Upper lobe of left lung (tissue), 6 donors: ENCODE measurements around the gene IL6R. TPM values are rescaled to one million over a fixed set of nuclear protein-coding genes. Genes with fewer than 3 reads are reported as not detected.

Source experiments
- ATAC-seq, 2 donors: fragments of 200-7000 bp; cut with Tn5 transposase; one replicate each; pipeline ENCODE4 v1.9.1; 2022; ENCODE audit warnings: mild to moderate bottlenecking in 2 of 2, moderate library complexity in 2 of 2; ENCODE audit not compliant: low FRiP score in 2 of 2
- DNase-seq, 2 donors: peaks; one replicate each; pipeline ENCODE4 v3.0.0-alpha.2; 2019 to 2020
- H3K27ac ChIP-seq, 4 donors: fragments of 200-600 bp; sonication (generic); one replicate each; pipeline ENCODE4 v1.5.1; 2016 to 2019
- H3K27me3 ChIP-seq, 4 donors: fragments of 200-600 bp; sonication (generic); one replicate each; pipeline ENCODE4 v1.5.1; 2017 to 2019
- H3K36me3 ChIP-seq, 4 donors: fragments of 200-600 bp; sonication (generic); one replicate each; pipeline ENCODE4 v1.5.1; 2016 to 2019
- H3K4me1 ChIP-seq, 4 donors: fragments of 200-600 bp; sonication (generic); one replicate each; pipeline ENCODE4 v1.5.1; 2018 to 2019
- H3K4me3 ChIP-seq, 4 donors: fragments of 200-600 bp; sonication (generic); one replicate each; pipeline ENCODE4 v1.5.1; 2017 to 2019; ENCODE audit warnings: mild to moderate bottlenecking in 2 of 4, moderate library complexity in 1 of 4
- H3K9me3 ChIP-seq, 4 donors: fragments of 200-600 bp; sonication (generic); one replicate each; pipeline ENCODE4 v1.5.1; 2018 to 2019
- CTCF ChIP-seq, 6 experiments: fragments of 450-650 bp in 4 of 6; fragments of 200-600 bp in 2 of 6; sonication (generic) in 2 of 6; IDR thresholded peaks; one replicate each; pipeline ENCODE4 v1.5.1; 2016 to 2019; ENCODE audit warnings: antibody characterized with exemption in 6 of 6
- EP300 ChIP-seq, 4 donors: sonication (generic); formaldehyde crosslinking; IDR thresholded peaks; one replicate each; pipeline ENCODE4 v1.5.1; 2017; ENCODE audit warnings: antibody characterized with exemption in 4 of 4, control low read depth in 2 of 4
- POLR2A ChIP-seq, 4 donors: fragments of 450-650 bp; IDR thresholded peaks; one replicate each; pipeline ENCODE4 v1.5.1; 2016 to 2017; ENCODE audit warnings: antibody characterized with exemption in 4 of 4, mild to moderate bottlenecking in 2 of 4
- POLR2AphosphoS5 ChIP-seq, 2 donors: sonication (generic); formaldehyde crosslinking; IDR thresholded peaks; one replicate each; pipeline ENCODE4 v1.5.1; 2017; ENCODE audit warnings: antibody characterized with exemption in 2 of 2
- WGBS, 2 donors: methylation state at CpG; one replicate each; pipeline ENCODE4 v1.1.5; 2017 to 2018; 5-methylcytosine and 5-hydroxymethylcytosine counted together
- total RNA-seq, 6 donors: library from RNA; depleted of rRNA in 4 of 6; stranded (reverse); fragments of >200 nt in 4 of 6; gene quantifications; one replicate each; pipeline versions ENCODE4 v1.1.0 to v1.2.1, GENCODE V29; 2016 to 2021
- donor health status: DM: no; HTN: no; CAD: no; lungs with moderate emphysema.
- donor health status: DM: no; HTN: yes; CAD: no; lungs with severe emphysema.

Gene IL6R
- total RNA-seq, 6 donors from 2014 or later, result 59.6 to 126 (median 97.5) TPM

- ATAC-seq (no peak), DNase-seq (no peak)
- WGBS, 2 donors, result 91 to 93% methylated on average over 7 of the region's 7 CpGs
- TF ChIP-seq POLR2AphosphoS5 (IDR thresholded peaks at IDR 0.05) (no peak), CTCF (IDR thresholded peaks at IDR 0.05) (no peak)
- H3K4me3 ChIP-seq, result no peak overlapping the region
- peaks cover 0 to 2% (median 1%) of the 10 kb centered on the region in 4 donors for H3K4me1 ChIP-seq
- no peaks in the 10 kb centered on the region for H3K27me3 ChIP-seq
- H3K27ac ChIP-seq, result no peak overlapping the region
- H3K36me3 ChIP-seq, result no peaks in the 10 kb centered on the region
- H3K9me3 ChIP-seq, result no peaks in the 10 kb centered on the region
Measured at GRCh38 chr1:154514066-154514553, 109.0 kb downstream of the IL6R start.

GRCh38 chr1:154517661-154518060 lies 112.5 kb downstream of the IL6R start:
- Histone ChIP-seq H3K36me3 (no peaks in the 10 kb centered on the region), H3K4me3 (no peak overlapping the region), H3K27me3 (no peaks in the 10 kb centered on the region), H3K4me1 (peaks cover 26 to 36% (median 32%) of the 10 kb centered on the region in 4 donors), H3K9me3 (no peaks in the 10 kb centered on the region), H3K27ac (no peak overlapping the region)
- no peak for TF ChIP-seq POLR2AphosphoS5 (IDR thresholded peaks at IDR 0.05)
- TF ChIP-seq CTCF (IDR thresholded peaks at IDR 0.05), result no peak
- TF ChIP-seq EP300 (IDR thresholded peaks at IDR 0.05), result no peak
- no peak for TF ChIP-seq POLR2A (IDR thresholded peaks at IDR 0.05)
- no peak for ATAC-seq
- 94 to 97% methylated on average over 5 to 11 of the region's 11 CpGs for WGBS, 2 donors
- no peak for DNase-seq

Other genes with a start within 250 kb of the IL6R start
- gene TPM3, start 213.2 kb upstream of the IL6R start, total RNA-seq, result 100 to 1,000 TPM; 149 to 452 (median 344) TPM
- gene CFAP141, start 199.0 kb upstream of the IL6R start, total RNA-seq, result 1 to 10 TPM in 2 of 6 donors, not detected in 4; 5.9 to 6.5 TPM
- gene UBAP2L, start 184.4 kb upstream of the IL6R start, total RNA-seq, result 100 to 1,000 TPM in 5 of 6 donors, 10 to 100 TPM in 1; 77.5 to 137 (median 119) TPM
- 10 to 100 TPM; 48.6 to 98.8 (median 79.7) TPM for gene HAX1, start 132.7 kb upstream of the IL6R start, total RNA-seq
- 1 to 10 TPM in 2 of 6 donors, under 1 TPM in 4; 0.15 to 2.1 (median 0.45) TPM for gene AQP10, start 84.2 kb upstream of the IL6R start, total RNA-seq
- 10 to 100 TPM; 20.2 to 45.1 (median 37.4) TPM for gene ATP8B2, start 79.8 kb upstream of the IL6R start, total RNA-seq
- gene TDRD10, start 96.9 kb downstream of the IL6R start, total RNA-seq, result 10 to 100 TPM in 4 of 6 donors, 1 to 10 TPM in 2; 6.2 to 47.1 (median 12.6) TPM
- 10 to 100 TPM; 25.8 to 55.4 (median 29.5) TPM for gene SHE, start 97.1 kb downstream of the IL6R start, total RNA-seq
- gene UBE2Q1, start 153.3 kb downstream of the IL6R start, total RNA-seq, result 10 to 100 TPM; 19.9 to 90.9 (median 36.4) TPM
- gene CHRNB2, start 162.4 kb downstream of the IL6R start, total RNA-seq, result under 1 TPM in 1 of 6 donors, not detected in 5; 0.15 TPM
- gene ADAR, start 202.8 kb downstream of the IL6R start, total RNA-seq, result 100 to 1,000 TPM; 113 to 226 (median 156) TPM